Epithelial cell of proximal tubule (primary cell): ENCODE results near the gene ERGIC3. TPM values are rescaled to one million over a fixed set of nuclear protein-coding genes. Genes with fewer than 3 reads are reported as not detected.
"Not testable (repeated sequence)": the region's sequence is repeated elsewhere in the genome, so short reads cannot be mapped to it uniquely, and the experiment has no call there.

Experiments used
- DNase-seq: peaks from one replicate; pipeline ENCODE4 v3.0.0-alpha.2; 2011; ENCODE audit warnings: low read depth
- H3K4me3 ChIP-seq: 2 replicates; pipeline ENCODE4 v1.5.1; 2011; ENCODE audit warnings: low read depth, mild to moderate bottlenecking, low read length
- CTCF ChIP-seq: conservative IDR thresholded peaks from 2 replicates; pipeline ENCODE4 v1.5.1; 2012; ENCODE audit warnings: low read depth, mild to moderate bottlenecking, low read length
- total RNA-seq: library from RNA; depleted of rRNA; stranded (reverse); fragments of >200 nt; gene quantifications from 2 replicates; pipeline ENCODE4 v1.2.3, GENCODE V29; 2015

The ERGIC3 gene
- total RNA-seq, 1 donor from 2014 or later: 179 TPM

- no peak for TF ChIP-seq CTCF
- no peak overlapping the region for H3K4me3 ChIP-seq
- no peak for DNase-seq
These were observed 24.8 kb upstream of the ERGIC3 start for GRCh38 chr20:35517125-35517524.

- not testable (repeated sequence) for H3K4me3 ChIP-seq, DNase-seq
These were observed 24.1 kb upstream of the ERGIC3 start for GRCh38 chr20:35517767-35518166.

GRCh38 chr20:35518955-35519354 is 22.9 kb upstream of the ERGIC3 start:
- H3K4me3 ChIP-seq: no peak overlapping the region
- no peak for TF ChIP-seq CTCF
- DNase-seq: no peak

GRCh38 chr20:35523298-35523888 is 18.5 kb upstream of the ERGIC3 start:
- TF ChIP-seq CTCF: peak; percentile 67
- DNase-seq: no peak
- no peak overlapping the region for H3K4me3 ChIP-seq

- no peak for TF ChIP-seq CTCF
These were observed 16.2 kb upstream of the ERGIC3 start for GRCh38 chr20:35525639-35526038.

GRCh38 chr20:35527122-35527769 is 14.6 kb upstream of the ERGIC3 start:
- no peak for DNase-seq
- H3K4me3 ChIP-seq: no peak overlapping the region
- TF ChIP-seq CTCF: no peak

More at GRCh38 chr20:35525639-35526038, 16.2 kb upstream of the ERGIC3 start:
- DNase-seq: no peak
- no peak overlapping the region for H3K4me3 ChIP-seq

GRCh38 chr20:35529552-35529951 is 12.3 kb upstream of the ERGIC3 start, which contains the start of gene C20orf173:
TSS of gene C20orf173 (minus strand) at chr20:35529652. CDS start at chr20:35529373, 279 bp downstream.
- no peak for DNase-seq
- no peak for TF ChIP-seq CTCF
- no peak within 1 kb of the TSS for H3K4me3 ChIP-seq
